Transverse colon (tissue), 4 donors: ENCODE data around the gene SPATA4.

Source experiments
- EP300 ChIP-seq: sonication (generic); formaldehyde crosslinking; IDR thresholded peaks from one replicate; pipeline ENCODE4 v1.6.1; 2017; ENCODE audit warnings: antibody characterized with exemption, low read depth
- POLR2A ChIP-seq: fragments of 450-650 bp; IDR thresholded peaks from one replicate; pipeline ENCODE4 v1.6.1; 2016; ENCODE audit warnings: antibody characterized with exemption, mild to moderate bottlenecking, moderate library complexity
- POLR2AphosphoS5 ChIP-seq, 3 donors: sonication (generic); formaldehyde crosslinking; IDR thresholded peaks; one replicate each; pipeline ENCODE4 v1.6.1; 2016; ENCODE audit warnings: antibody characterized with exemption in 3 of 3
- TF ChIP-seq, protein P1 (sequence below), 5 experiments: fragments of 200-600 bp in 3 of 5; fragments of 450-650 bp in 2 of 5; sonication (generic) in 3 of 5; IDR thresholded peaks; 1 replicate in 2 of 5; 2 replicates in 3 of 5; pipeline ENCODE4 v1.5.1; 2016 to 2017; ENCODE audit warnings: antibody characterized with exemption in 5 of 5, inconsistent platforms in 3 of 5, mild to moderate bottlenecking in 2 of 5, moderate library complexity in 1 of 5

DNA sequence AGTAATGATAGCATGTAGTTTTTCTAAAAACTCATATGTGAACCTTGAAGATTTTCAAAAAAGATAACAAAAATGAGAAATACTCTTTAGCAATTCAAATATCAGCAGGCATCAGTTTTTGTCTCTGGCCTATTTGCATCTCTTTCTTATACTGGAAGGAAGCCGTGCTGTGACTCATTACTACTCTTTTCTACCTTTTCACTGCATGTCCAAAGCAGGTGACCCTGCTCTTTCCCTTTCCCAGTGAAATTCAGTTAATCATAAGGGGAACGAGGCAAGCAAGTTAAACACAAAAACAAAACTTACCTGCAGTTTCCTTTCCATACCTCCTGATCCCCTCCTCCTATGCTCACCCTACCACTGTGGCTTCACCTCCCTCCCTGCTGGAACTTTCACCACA lies 9.3 kb downstream of the SPATA4 start:
- TF ChIP-seq, protein P1, sequence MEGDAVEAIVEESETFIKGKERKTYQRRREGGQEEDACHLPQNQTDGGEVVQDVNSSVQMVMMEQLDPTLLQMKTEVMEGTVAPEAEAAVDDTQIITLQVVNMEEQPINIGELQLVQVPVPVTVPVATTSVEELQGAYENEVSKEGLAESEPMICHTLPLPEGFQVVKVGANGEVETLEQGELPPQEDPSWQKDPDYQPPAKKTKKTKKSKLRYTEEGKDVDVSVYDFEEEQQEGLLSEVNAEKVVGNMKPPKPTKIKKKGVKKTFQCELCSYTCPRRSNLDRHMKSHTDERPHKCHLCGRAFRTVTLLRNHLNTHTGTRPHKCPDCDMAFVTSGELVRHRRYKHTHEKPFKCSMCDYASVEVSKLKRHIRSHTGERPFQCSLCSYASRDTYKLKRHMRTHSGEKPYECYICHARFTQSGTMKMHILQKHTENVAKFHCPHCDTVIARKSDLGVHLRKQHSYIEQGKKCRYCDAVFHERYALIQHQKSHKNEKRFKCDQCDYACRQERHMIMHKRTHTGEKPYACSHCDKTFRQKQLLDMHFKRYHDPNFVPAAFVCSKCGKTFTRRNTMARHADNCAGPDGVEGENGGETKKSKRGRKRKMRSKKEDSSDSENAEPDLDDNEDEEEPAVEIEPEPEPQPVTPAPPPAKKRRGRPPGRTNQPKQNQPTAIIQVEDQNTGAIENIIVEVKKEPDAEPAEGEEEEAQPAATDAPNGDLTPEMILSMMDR (IDR thresholded peaks at IDR 0.05): no peak
- TF ChIP-seq POLR2A (no peak), EP300 (no peak), POLR2AphosphoS5 (IDR thresholded peaks at IDR 0.05) (no peak)
